Activated CD4-positive, alpha-beta T cell treated with anti-CD3 and anti-CD28 coated beads, Interleukin-2, amount 50 U/mL, for 16 hours (primary cell): ENCODE data around the gene IL36G.

ENCODE experiments used
- DNase-seq: peaks from one replicate; pipeline ENCODE4 v3.0.0-alpha.2; 2020

Gene IL36G

GRCh38 chr2:113024764-113025163 is 47.0 kb downstream of the IL36G start:
- DNase-seq, result no peak

GRCh38 chr2:113025737-113026136 is 47.9 kb downstream of the IL36G start:
- DNase-seq, result no peak

- DNase-seq, result no peak
Observed at GRCh38 chr2:113027691-113028090, 49.9 kb downstream of the IL36G start.

- no peak for DNase-seq
Observed at GRCh38 chr2:113028112-113028511, 50.3 kb downstream of the IL36G start.

GRCh38 chr2:113032737-113033136 is 54.9 kb downstream of the IL36G start:
- DNase-seq, result no peak

- DNase-seq, result no peak
Observed at GRCh38 chr2:113034016-113034415, 56.2 kb downstream of the IL36G start.
